Neutrophil (primary cell): ENCODE measurements around the gene NRN1L.
"Not testable (repeated sequence)": the region's sequence is repeated elsewhere in the genome, so short reads cannot be mapped to it uniquely, and the experiment has no call there.

Experiments used
- H3K27ac ChIP-seq: fragments of 200-600 bp; sonication (generic); 2 replicates; pipeline ENCODE4 v1.5.1; 2016; ENCODE audit warnings: mild to moderate bottlenecking, moderate library complexity
- H3K27me3 ChIP-seq: fragments of 200-600 bp; sonication (generic); 2 replicates; pipeline ENCODE4 v1.6.0; 2016; ENCODE audit warnings: mild to moderate bottlenecking
- H3K36me3 ChIP-seq: fragments of 200-600 bp; sonication (generic); 2 replicates; pipeline ENCODE4 v1.5.1; 2017
- H3K4me1 ChIP-seq, 2 experiments: fragments of 200-600 bp in 1 of 2; sonication (generic) in 1 of 2; 1 replicate in 1 of 2; 2 replicates in 1 of 2; pipeline versions ENCODE4 v1.5.1 to v1.6.1; 2013 to 2016; ENCODE audit warnings: low read depth in 1 of 2, low read length in 1 of 2, mild to moderate bottlenecking in 1 of 2, moderate library complexity in 1 of 2; ENCODE audit not compliant: control insufficient read depth in 1 of 2, insufficient read depth in 1 of 2
- H3K4me3 ChIP-seq, 2 experiments: fragments of 200-600 bp in 1 of 2; sonication (generic) in 1 of 2; 1 replicate in 1 of 2; 2 replicates in 1 of 2; pipeline ENCODE4 v1.5.1; 2013 to 2016; ENCODE audit warnings: low read depth in 1 of 2, low read length in 1 of 2, mild to moderate bottlenecking in 1 of 2, moderate library complexity in 1 of 2
- H3K9me3 ChIP-seq: fragments of 200-600 bp; sonication (generic); 2 replicates; pipeline ENCODE4 v1.5.1; 2016
- CTCF ChIP-seq: fragments of 200-600 bp; sonication (generic); IDR thresholded peaks from 2 replicates; pipeline ENCODE4 v1.5.1; 2016; ENCODE audit warnings: antibody characterized with exemption

The NRN1L gene

GRCh38 chr16:67884684-67885083 lies at the start of gene NRN1L:
NRN1L (plus strand) TSS chr16:67884885; CDS start chr16:67884904, 19 bp downstream.
- no peaks in the 10 kb centered on the region for H3K27me3 ChIP-seq
- H3K27ac ChIP-seq = peak within 1 kb of the TSS; percentile 15
- H3K4me3 ChIP-seq = no peak within 1 kb of the TSS
- no peak for TF ChIP-seq CTCF
- H3K4me1 ChIP-seq = no peaks in the 10 kb centered on the region
- H3K36me3 ChIP-seq = peaks cover 73% of the 10 kb centered on the region
- H3K9me3 ChIP-seq = no peaks in the 10 kb centered on the region

- H3K27ac ChIP-seq, H3K4me3 ChIP-seq, H3K36me3 ChIP-seq, H3K9me3 ChIP-seq, H3K27me3 ChIP-seq: not testable (repeated sequence)
- peaks cover 19 to 23% of the 10 kb centered on the region in 2 experiments for H3K4me1 ChIP-seq
Observed at GRCh38 chr16:67837190-67837589, 47.5 kb upstream of the NRN1L start.

GRCh38 chr16:67837811-67838210 lies 46.9 kb upstream of the NRN1L start:
- Histone ChIP-seq H3K27ac (no peak overlapping the region), H3K4me3 (no peak overlapping the region), H3K36me3 (no peaks in the 10 kb centered on the region), H3K9me3 (no peaks in the 10 kb centered on the region), H3K27me3 (no peaks in the 10 kb centered on the region), H3K4me1 (peaks cover 22 to 25% of the 10 kb centered on the region in 2 experiments)
- no peak for TF ChIP-seq CTCF

GRCh38 chr16:67841198-67841815 lies 43.4 kb upstream of the NRN1L start:
- Histone ChIP-seq H3K4me1 (peaks cover 33 to 46% of the 10 kb centered on the region in 2 experiments), H3K27ac (peak overlapping the region; percentile 92), H3K27me3 (no peaks in the 10 kb centered on the region), H3K4me3 (peak overlapping the region; percentile 96), H3K9me3 (no peaks in the 10 kb centered on the region), H3K36me3 (no peaks in the 10 kb centered on the region)
- TF ChIP-seq CTCF = no peak

GRCh38 chr16:67841816-67842508 lies 42.7 kb upstream of the NRN1L start, which contains the start of gene THAP11:
THAP11 (plus strand) TSS chr16:67842320; CDS start chr16:67842555, 235 bp downstream.
- Histone ChIP-seq H3K4me1 (peaks cover 33 to 47% of the 10 kb centered on the region in 2 experiments), H3K9me3 (no peaks in the 10 kb centered on the region)

More at GRCh38 chr16:67841816-67842508, 42.7 kb upstream of the NRN1L start, which contains the start of gene THAP11:
- peak; percentile 97 for TF ChIP-seq CTCF
- H3K27me3 ChIP-seq = no peaks in the 10 kb centered on the region
- H3K36me3 ChIP-seq = no peaks in the 10 kb centered on the region
- H3K27ac ChIP-seq = peak within 1 kb of the TSS; percentile 92
- peak within 1 kb of the TSS; percentile 96 for H3K4me3 ChIP-seq
